ENCODE results near the gene TMPRSS15. TPM values are rescaled to one million over a fixed set of nuclear protein-coding genes. Genes with fewer than 3 reads are reported as not detected.
A peak's percentile ranks its signal among the peaks of the same experiment; 100 is the strongest.

The TMPRSS15 gene
- total RNA-seq, 2 donors from 2014 or later: not detected

DNA sequence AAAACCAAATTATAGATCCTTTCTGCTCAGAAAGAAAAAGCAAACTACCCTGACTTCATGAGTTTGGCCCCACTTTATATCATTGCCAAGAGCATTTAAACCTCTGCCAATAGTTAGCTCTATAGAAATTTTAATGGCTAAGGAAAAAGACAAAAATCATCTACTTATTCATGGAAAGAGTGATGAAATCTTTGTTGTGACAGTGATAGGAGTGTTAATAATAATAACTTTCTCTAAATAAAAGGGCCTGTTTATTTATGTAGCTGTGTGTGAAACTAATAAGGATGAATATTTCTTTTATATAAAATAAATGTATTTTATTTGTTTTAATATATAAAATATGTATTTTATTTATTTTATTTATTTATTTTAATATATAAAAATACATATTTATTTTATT lies 152.5 kb downstream of the TMPRSS15 start:
- H3K36me3 Mint-ChIP-seq (ENCODE audit: low read depth): no peaks in the 10 kb centered on the region
- H3K4me3 Mint-ChIP-seq: no peak overlapping the region
- H3K27me3 Mint-ChIP-seq: peaks cover 6% of the 10 kb centered on the region
- H3K27ac Mint-ChIP-seq: no peak overlapping the region
- no peak for DNase-seq
- no peaks in the 10 kb centered on the region for H3K4me1 Mint-ChIP-seq
- ATAC-seq: no peak
- H3K9me3 ChIP-seq (ENCODE audit: control insufficient read depth, low read length, poor library complexity, severe bottlenecking): no peaks in the 10 kb centered on the region

DNA sequence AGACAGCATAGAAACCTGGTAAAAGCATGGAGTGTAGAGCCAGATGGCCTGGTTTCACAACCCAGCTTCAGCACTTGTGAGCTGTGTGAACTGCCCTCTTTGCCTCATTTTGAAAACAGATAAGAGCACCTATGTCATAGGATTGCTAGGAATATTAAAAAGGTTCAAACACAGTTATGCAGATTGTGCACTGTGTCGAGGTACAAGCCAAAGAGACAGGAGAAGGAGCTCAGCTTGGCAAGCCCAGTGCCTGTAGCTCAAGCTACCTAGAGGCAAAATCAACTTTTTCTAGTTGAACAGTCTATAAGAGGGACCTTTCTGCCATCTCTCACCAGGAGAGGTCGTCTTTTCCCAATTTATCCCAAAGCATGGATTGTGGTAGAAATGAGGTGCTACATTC lies 153.9 kb downstream of the TMPRSS15 start:
- no peaks in the 10 kb centered on the region for H3K9me3 ChIP-seq (ENCODE audit: control insufficient read depth, low read length, poor library complexity, severe bottlenecking)
- H3K27ac Mint-ChIP-seq: no peak overlapping the region
- H3K4me3 Mint-ChIP-seq: no peak overlapping the region
- no peaks in the 10 kb centered on the region for H3K4me1 Mint-ChIP-seq
- DNase-seq: no peak
- ATAC-seq: no peak
- no peaks in the 10 kb centered on the region for H3K36me3 Mint-ChIP-seq (ENCODE audit: low read depth)
- peaks cover 12% of the 10 kb centered on the region for H3K27me3 Mint-ChIP-seq

DNA sequence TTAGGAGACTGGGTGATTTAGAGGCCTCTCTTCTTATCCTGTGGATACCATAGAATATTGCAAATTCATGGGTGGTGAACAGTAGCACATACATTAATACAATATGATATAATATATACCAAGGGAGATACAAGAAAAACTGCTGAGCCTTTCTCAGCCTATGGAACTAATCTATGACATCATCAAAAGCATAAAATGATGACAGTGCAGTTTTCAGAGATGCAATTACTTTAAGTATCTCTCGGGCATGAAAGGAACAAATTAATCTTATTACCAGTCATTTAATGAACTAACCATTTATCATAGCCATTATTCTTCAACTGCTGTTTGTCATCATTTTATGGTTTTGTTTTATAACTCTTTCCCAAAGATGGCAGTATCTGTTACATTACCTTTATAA lies 155.4 kb downstream of the TMPRSS15 start:
- DNase-seq: no peak
- no peak overlapping the region for H3K27ac Mint-ChIP-seq
- H3K4me3 Mint-ChIP-seq: no peak overlapping the region
- ATAC-seq: no peak
- no peaks in the 10 kb centered on the region for H3K9me3 ChIP-seq (ENCODE audit: control insufficient read depth, low read length, poor library complexity, severe bottlenecking)
- H3K36me3 Mint-ChIP-seq (ENCODE audit: low read depth): no peaks in the 10 kb centered on the region
- peaks cover 27% of the 10 kb centered on the region for H3K27me3 Mint-ChIP-seq
- peaks cover 5% of the 10 kb centered on the region for H3K4me1 Mint-ChIP-seq

DNA sequence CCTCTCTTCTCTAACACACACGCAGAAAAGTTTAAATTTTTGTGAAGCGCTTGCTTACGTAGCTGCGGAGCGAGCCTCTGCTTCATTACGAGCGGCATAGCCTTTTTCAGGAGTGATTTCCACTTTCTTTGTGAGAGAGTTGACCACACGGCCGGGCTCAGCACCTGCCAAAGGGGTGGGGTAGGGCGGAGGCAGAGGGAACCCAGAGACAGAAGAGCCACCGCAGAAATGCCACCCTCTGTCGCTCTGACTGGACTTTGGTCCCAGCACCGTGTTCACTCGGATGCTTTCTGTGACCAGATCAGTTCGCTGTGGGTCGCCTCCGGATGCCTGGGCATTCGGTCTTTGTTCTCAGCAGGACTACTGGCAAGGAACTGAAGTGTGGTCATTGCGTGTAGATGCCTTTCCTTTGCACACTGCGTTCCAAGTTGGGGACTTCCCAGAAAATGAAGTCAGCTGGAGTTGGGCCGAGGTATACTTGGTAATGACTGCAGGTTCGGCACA lies 158.1 kb downstream of the TMPRSS15 start:
- H3K9me3 ChIP-seq (ENCODE audit: control insufficient read depth, low read length, poor library complexity, severe bottlenecking): no peaks in the 10 kb centered on the region
- H3K27me3 Mint-ChIP-seq: peaks cover 31% of the 10 kb centered on the region
- DNase-seq (no peak), ATAC-seq (no peak)
- peaks cover 5% of the 10 kb centered on the region for H3K4me1 Mint-ChIP-seq
- H3K27ac Mint-ChIP-seq: no peak overlapping the region
- no peaks in the 10 kb centered on the region for H3K36me3 Mint-ChIP-seq (ENCODE audit: low read depth)
- H3K4me3 Mint-ChIP-seq: no peak overlapping the region

DNA sequence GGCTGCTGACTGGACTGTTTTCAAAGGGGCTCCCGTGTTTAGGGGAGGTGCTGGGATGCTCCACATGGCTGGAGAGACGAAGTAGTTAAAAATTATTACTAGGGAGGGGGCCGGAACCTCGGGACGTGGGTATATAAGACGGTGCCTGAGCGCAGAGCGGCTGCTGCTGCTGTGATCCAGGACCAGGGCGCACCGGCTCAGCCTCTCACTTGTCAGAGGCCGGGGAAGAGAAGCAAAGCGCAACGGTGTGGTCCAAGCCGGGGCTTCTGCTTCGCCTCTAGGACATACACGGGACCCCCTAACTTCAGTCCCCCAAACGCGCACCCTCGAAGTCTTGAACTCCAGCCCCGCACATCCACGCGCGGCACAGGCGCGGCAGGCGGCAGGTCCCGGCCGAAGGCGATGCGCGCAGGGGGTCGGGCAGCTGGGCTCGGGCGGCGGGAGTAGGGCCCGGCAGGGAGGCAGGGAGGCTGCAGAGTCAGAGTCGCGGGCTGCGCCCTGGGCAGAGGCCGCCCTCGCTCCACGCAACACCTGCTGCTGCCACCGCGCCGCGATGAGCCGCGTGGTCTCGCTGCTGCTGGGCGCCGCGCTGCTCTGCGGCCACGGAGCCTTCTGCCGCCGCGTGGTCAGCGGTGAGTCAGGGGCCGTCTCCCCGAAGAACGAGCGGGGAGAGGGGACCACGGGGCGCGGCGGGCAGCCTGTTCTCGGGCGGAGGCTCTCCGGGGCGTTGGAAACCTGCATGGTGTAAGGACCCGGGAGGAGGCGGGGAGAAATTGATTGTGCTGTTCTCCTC lies 158.7 kb downstream of the TMPRSS15 start, which contains the start of gene CHODL:
Gene CHODL, plus strand, starts transcription at position 163 of the 793 bp plus-strand sequence. Its CDS starts 391 bp downstream, at position 554.
- DNase-seq (no peak), ATAC-seq (no peak)
- peak within 1 kb of the TSS; percentile 57 for H3K4me3 Mint-ChIP-seq
- no peaks in the 10 kb centered on the region for H3K36me3 Mint-ChIP-seq (ENCODE audit: low read depth)
- no peak within 1 kb of the TSS for H3K27ac Mint-ChIP-seq
- peaks cover 31% of the 10 kb centered on the region for H3K27me3 Mint-ChIP-seq
- H3K4me1 Mint-ChIP-seq: peaks cover 5% of the 10 kb centered on the region
- no peaks in the 10 kb centered on the region for H3K9me3 ChIP-seq (ENCODE audit: control insufficient read depth, low read length, poor library complexity, severe bottlenecking)

DNA sequence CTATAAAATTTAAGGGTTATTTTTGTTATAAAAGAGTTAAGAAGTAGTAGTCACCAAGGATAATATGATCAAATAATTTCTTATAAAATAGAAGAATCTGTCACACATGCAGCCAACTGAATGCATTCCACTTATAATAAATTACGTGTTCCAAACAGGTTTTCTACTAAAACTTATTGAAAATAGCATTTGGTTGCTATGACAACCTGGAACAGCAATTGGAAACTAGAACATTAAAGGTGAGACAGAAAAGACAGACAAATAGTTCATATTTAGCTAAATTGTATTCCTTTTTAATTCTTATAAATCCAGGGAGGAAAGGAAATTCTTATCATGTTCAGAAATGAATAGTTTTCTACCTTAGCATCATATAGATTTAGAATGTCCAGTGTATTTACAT lies 168.0 kb downstream of the TMPRSS15 start:
- H3K9me3 ChIP-seq (ENCODE audit: control insufficient read depth, low read length, poor library complexity, severe bottlenecking): no peaks in the 10 kb centered on the region
- no peaks in the 10 kb centered on the region for H3K27me3 Mint-ChIP-seq
- H3K36me3 Mint-ChIP-seq (ENCODE audit: low read depth): no peaks in the 10 kb centered on the region
- ATAC-seq: no peak
- H3K27ac Mint-ChIP-seq: no peak overlapping the region
- no peak for DNase-seq
- H3K4me3 Mint-ChIP-seq: no peak overlapping the region
- H3K4me1 Mint-ChIP-seq: no peaks in the 10 kb centered on the region

DNA sequence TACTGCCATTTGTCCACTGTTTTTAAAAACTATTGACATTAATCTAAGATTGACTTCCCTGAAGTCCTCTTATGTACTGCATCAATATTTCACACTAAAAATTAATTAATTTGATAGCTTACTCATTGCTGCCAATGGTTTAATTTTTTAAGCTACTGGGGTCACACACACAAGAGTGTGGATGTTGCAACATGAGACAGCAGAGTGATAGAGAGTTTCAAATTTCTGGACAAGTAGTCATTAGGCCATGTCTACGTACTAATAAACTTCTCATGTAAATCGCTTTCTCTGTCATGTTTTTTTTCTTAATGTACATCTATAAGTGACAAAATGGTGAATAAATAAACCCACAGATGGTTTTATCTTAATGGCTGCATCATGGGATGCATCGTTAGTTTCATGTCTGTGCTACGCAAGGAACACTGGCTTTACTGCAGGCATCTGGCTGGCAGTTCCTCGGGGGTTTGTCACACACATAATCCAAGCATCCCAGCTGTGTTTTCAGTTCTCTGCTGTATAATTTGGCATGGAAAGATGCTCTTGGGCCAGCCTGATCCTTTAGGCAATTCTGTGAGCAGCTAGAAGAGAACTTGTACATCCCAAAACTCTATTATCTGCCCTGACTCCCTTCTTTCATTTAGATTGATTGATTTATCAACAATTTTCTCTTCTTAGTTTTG lies 175.4 kb downstream of the TMPRSS15 start:
- ATAC-seq: no peak

DNA sequence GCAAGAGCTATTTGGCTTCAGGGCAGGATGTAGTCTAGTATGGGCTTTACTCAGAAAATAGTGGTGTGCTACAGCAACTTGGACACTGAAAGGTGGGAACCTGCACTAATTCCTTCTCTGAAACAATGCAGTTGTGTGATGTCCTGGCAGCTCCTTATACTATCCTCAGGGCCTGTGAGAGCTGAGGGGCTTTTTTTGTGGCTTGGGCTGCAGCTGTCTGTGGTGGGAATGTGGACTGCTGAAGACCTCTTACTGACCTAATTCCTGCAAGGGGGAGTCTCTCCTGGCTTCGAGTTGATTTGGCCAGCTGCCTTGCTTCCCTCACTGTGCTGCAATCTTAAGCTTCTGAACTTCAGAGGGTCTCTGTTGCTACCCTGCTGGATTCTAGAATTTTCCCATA lies 181.2 kb downstream of the TMPRSS15 start:
- H3K27ac Mint-ChIP-seq: no peak overlapping the region
- peaks cover 2% of the 10 kb centered on the region for H3K36me3 Mint-ChIP-seq (ENCODE audit: low read depth)
- no peaks in the 10 kb centered on the region for H3K27me3 Mint-ChIP-seq
- no peak overlapping the region for H3K4me3 Mint-ChIP-seq
- H3K9me3 ChIP-seq (ENCODE audit: control insufficient read depth, low read length, poor library complexity, severe bottlenecking): no peaks in the 10 kb centered on the region
- DNase-seq: no peak
- H3K4me1 Mint-ChIP-seq: no peaks in the 10 kb centered on the region
- no peak for ATAC-seq

More for the DNA sequence above, 175.4 kb downstream of the TMPRSS15 start:
- H3K9me3 ChIP-seq (ENCODE audit: control insufficient read depth, low read length, poor library complexity, severe bottlenecking): no peaks in the 10 kb centered on the region
- Mint-ChIP-seq H3K4me3 (no peak overlapping the region), H3K36me3 (ENCODE audit: low read depth) (no peaks in the 10 kb centered on the region), H3K27me3 (no peaks in the 10 kb centered on the region), H3K27ac (no peak overlapping the region), H3K4me1 (no peaks in the 10 kb centered on the region)
- no peak for DNase-seq

DNA sequence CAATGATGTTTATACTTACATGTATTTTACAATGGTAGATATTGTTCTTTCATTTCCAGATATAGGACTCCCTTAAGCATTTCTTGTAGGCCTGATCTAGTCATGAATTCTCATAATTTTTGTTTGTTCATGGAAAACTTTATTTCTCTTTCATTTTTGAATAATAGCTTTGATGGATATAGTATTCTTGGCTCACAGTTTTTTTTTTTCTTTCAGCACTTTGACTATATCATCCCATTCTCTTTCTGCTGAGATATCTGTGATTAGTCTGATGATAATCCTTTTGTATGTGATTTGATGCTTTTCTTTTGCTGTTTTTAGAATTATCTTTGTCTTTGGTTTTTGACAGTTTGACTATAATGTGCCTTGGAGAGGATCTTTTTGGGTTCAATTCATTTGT lies 183.1 kb downstream of the TMPRSS15 start:
- Mint-ChIP-seq H3K36me3 (ENCODE audit: low read depth) (peaks cover 2% of the 10 kb centered on the region), H3K4me3 (no peak overlapping the region), H3K4me1 (no peaks in the 10 kb centered on the region), H3K27me3 (no peaks in the 10 kb centered on the region), H3K27ac (no peak overlapping the region)
- ATAC-seq (no peak), DNase-seq (no peak)
- H3K9me3 ChIP-seq (ENCODE audit: control insufficient read depth, low read length, poor library complexity, severe bottlenecking): no peaks in the 10 kb centered on the region

Other genes with a start within 250 kb of the TMPRSS15 start
- gene CHODL, start 159.0 kb downstream of the TMPRSS15 start, total RNA-seq: under 1 TPM in 1 of 2 donors, not detected in 1; 0.60 TPM